Liver (tissue), 3 donors: ENCODE data around the gene RSPH10B.
"Not testable (repeated sequence)": the region's sequence is repeated elsewhere in the genome, so short reads cannot be mapped to it uniquely, and the experiment has no call there.

Experiments
- EGR1 ChIP-seq, 2 donors: IDR thresholded peaks; 2 replicates each; pipeline ENCODE4 v1.6.1; 2016 to 2018; ENCODE audit warnings: antibody characterized with exemption in 2 of 2, low read depth in 2 of 2
- GABPA ChIP-seq, 2 donors: IDR thresholded peaks in 1 of 2; conservative IDR thresholded peaks in 1 of 2; 2 replicates each; pipeline ENCODE4 v1.6.1; 2016; ENCODE audit warnings: antibody characterized with exemption in 2 of 2, mild to moderate bottlenecking in 1 of 2, moderate library complexity in 1 of 2
- HNF4G ChIP-seq: IDR thresholded peaks from 2 replicates; pipeline ENCODE4 v1.6.1; 2016; ENCODE audit warnings: antibody characterized with exemption
- NR2F2 ChIP-seq: IDR thresholded peaks from 2 replicates; pipeline ENCODE4 v1.6.1; 2016; ENCODE audit warnings: antibody characterized with exemption
- RAD21 ChIP-seq, 2 donors: IDR thresholded peaks; 2 replicates each; pipeline ENCODE4 v1.6.1; 2016; ENCODE audit warnings: antibody characterized with exemption in 2 of 2, mild to moderate bottlenecking in 2 of 2
- RXRA ChIP-seq, 2 donors: IDR thresholded peaks; 2 replicates each; pipeline ENCODE4 v1.6.1; 2017 to 2018; ENCODE audit warnings: antibody characterized with exemption in 2 of 2, mild to moderate bottlenecking in 1 of 2
- SP1 ChIP-seq: IDR thresholded peaks from 2 replicates; pipeline ENCODE4 v1.6.1; 2018; ENCODE audit warnings: antibody characterized with exemption, mild to moderate bottlenecking
- TF ChIP-seq, protein P1 (sequence below): IDR thresholded peaks from 2 replicates; pipeline ENCODE4 v1.6.1; 2016; ENCODE audit warnings: antibody characterized with exemption
- TF ChIP-seq, protein P2 (sequence below): IDR thresholded peaks from 2 replicates; pipeline ENCODE4 v1.6.1; 2016; ENCODE audit warnings: antibody characterized with exemption, mild to moderate bottlenecking
- TF ChIP-seq, protein P3 (sequence below): fragments of 150-350 bp; IDR thresholded peaks from 2 replicates; pipeline ENCODE4 v1.5.1; 2017; ENCODE audit warnings: improper control_type of control experiment, low read depth, low read length; ENCODE audit not compliant: missing input control
- TF ChIP-seq, protein P4 (sequence below): IDR thresholded peaks from 2 replicates; pipeline ENCODE4 v1.6.1; 2016; ENCODE audit warnings: antibody characterized with exemption
- TF ChIP-seq, protein P5 (sequence below): IDR thresholded peaks from 2 replicates; pipeline ENCODE4 v1.6.1; 2016; ENCODE audit warnings: antibody characterized with exemption
- donor health status: healthy.
- donor health status: healthy.

DNA sequence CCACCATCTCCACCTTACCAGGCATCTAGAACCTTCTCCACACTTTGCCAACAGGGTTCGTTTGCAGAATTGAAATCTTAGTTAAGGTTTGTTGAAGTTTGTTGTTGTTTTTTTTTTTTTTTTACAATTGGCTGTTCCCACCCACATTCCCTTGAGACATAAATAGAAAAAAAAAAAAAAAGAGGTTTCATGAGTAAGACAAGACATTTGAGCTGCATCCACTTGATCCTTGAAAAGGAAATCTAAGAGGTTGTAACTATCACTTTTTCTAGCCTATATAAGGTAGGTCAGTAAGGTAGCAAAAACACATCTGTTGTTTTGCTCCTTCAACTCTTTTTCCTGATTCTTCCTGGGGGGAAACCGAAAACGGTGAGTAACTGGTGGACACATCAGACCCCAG is 90.9 kb downstream of the RSPH10B start:
- TF ChIP-seq, protein P1, sequence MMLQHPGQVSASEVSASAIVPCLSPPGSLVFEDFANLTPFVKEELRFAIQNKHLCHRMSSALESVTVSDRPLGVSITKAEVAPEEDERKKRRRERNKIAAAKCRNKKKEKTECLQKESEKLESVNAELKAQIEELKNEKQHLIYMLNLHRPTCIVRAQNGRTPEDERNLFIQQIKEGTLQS = not testable (repeated sequence)
- TF ChIP-seq RAD21 (IDR thresholded peaks at IDR 0.05); RXRA (IDR thresholded peaks at IDR 0.05); EGR1 (IDR thresholded peaks at IDR 0.05; ENCODE audit: low read depth in 2 of 2); HNF4G; SP1; NR2F2; GABPA (IDR thresholded peaks at IDR 0.05 in 1 of 2, conservative IDR thresholded peaks at IDR 0.05 in 1 of 2): not testable (repeated sequence)
- TF ChIP-seq, protein P2, sequence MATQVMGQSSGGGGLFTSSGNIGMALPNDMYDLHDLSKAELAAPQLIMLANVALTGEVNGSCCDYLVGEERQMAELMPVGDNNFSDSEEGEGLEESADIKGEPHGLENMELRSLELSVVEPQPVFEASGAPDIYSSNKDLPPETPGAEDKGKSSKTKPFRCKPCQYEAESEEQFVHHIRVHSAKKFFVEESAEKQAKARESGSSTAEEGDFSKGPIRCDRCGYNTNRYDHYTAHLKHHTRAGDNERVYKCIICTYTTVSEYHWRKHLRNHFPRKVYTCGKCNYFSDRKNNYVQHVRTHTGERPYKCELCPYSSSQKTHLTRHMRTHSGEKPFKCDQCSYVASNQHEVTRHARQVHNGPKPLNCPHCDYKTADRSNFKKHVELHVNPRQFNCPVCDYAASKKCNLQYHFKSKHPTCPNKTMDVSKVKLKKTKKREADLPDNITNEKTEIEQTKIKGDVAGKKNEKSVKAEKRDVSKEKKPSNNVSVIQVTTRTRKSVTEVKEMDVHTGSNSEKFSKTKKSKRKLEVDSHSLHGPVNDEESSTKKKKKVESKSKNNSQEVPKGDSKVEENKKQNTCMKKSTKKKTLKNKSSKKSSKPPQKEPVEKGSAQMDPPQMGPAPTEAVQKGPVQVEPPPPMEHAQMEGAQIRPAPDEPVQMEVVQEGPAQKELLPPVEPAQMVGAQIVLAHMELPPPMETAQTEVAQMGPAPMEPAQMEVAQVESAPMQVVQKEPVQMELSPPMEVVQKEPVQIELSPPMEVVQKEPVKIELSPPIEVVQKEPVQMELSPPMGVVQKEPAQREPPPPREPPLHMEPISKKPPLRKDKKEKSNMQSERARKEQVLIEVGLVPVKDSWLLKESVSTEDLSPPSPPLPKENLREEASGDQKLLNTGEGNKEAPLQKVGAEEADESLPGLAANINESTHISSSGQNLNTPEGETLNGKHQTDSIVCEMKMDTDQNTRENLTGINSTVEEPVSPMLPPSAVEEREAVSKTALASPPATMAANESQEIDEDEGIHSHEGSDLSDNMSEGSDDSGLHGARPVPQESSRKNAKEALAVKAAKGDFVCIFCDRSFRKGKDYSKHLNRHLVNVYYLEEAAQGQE = not testable (repeated sequence)
- TF ChIP-seq, protein P3, sequence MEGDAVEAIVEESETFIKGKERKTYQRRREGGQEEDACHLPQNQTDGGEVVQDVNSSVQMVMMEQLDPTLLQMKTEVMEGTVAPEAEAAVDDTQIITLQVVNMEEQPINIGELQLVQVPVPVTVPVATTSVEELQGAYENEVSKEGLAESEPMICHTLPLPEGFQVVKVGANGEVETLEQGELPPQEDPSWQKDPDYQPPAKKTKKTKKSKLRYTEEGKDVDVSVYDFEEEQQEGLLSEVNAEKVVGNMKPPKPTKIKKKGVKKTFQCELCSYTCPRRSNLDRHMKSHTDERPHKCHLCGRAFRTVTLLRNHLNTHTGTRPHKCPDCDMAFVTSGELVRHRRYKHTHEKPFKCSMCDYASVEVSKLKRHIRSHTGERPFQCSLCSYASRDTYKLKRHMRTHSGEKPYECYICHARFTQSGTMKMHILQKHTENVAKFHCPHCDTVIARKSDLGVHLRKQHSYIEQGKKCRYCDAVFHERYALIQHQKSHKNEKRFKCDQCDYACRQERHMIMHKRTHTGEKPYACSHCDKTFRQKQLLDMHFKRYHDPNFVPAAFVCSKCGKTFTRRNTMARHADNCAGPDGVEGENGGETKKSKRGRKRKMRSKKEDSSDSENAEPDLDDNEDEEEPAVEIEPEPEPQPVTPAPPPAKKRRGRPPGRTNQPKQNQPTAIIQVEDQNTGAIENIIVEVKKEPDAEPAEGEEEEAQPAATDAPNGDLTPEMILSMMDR = not testable (repeated sequence)
- TF ChIP-seq, protein P4, sequence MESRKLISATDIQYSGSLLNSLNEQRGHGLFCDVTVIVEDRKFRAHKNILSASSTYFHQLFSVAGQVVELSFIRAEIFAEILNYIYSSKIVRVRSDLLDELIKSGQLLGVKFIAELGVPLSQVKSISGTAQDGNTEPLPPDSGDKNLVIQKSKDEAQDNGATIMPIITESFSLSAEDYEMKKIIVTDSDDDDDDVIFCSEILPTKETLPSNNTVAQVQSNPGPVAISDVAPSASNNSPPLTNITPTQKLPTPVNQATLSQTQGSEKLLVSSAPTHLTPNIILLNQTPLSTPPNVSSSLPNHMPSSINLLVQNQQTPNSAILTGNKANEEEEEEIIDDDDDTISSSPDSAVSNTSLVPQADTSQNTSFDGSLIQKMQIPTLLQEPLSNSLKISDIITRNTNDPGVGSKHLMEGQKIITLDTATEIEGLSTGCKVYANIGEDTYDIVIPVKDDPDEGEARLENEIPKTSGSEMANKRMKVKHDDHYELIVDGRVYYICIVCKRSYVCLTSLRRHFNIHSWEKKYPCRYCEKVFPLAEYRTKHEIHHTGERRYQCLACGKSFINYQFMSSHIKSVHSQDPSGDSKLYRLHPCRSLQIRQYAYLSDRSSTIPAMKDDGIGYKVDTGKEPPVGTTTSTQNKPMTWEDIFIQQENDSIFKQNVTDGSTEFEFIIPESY = not testable (repeated sequence)
- TF ChIP-seq, protein P5, sequence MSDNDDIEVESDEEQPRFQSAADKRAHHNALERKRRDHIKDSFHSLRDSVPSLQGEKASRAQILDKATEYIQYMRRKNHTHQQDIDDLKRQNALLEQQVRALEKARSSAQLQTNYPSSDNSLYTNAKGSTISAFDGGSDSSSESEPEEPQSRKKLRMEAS = not testable (repeated sequence)
